GM23338 (cell line): ENCODE results near the gene MTHFD1. TPM values are rescaled to one million over a fixed set of nuclear protein-coding genes. Genes with fewer than 3 reads are reported as not detected.

Experiments
- polyA plus RNA-seq: library from polyadenylated mRNA; unstranded; fragments of >200 nt; fragmentation: Nextera tagmentation; extraction: Ambion mirVana; gene quantifications from 2 replicates; pipeline ENCODE4 v1.2.1, GENCODE V29; 2016
- small RNA-seq: library from RNA; depleted of rRNA; stranded (forward); fragments of <200 nt; gene quantifications from one replicate; pipeline ENCODE3, GENCODE V24; 2014; ENCODE audit warnings: low replicate concordance
- total RNA-seq: library from RNA; depleted of rRNA; stranded (reverse); fragments of >200 nt; shearing (Covaris generic); gene quantifications from 2 replicates; pipeline ENCODE4 v1.2.3, GENCODE V29; 2014; rRNA removed

The MTHFD1 gene
- total and polyA plus RNA-seq, 2 experiments from 2014 or later = 219 to 237 TPM

Small RNAs within 50 kb of the gene (small RNA-seq; reads per million reads assigned to genes)
- not detected for gene AL161756.2

Other genes with a start within 250 kb of the MTHFD1 start
- gene ESR2, start 94.0 kb upstream of the MTHFD1 start, total RNA-seq = 0.08 and 0.59 TPM in 2 replicates
- 0.35 and 0.58 TPM in 2 replicates for gene ESR2, start 94.0 kb upstream of the MTHFD1 start, polyA plus RNA-seq
- gene AKAP5, start 77.1 kb downstream of the MTHFD1 start, total RNA-seq = 3.2 and 3.4 TPM in 2 replicates
- gene AKAP5, start 77.1 kb downstream of the MTHFD1 start, polyA plus RNA-seq = 1.0 and 1.2 TPM in 2 replicates
- 8.0 and 8.9 TPM in 2 replicates for gene ZBTB25, start 115.5 kb downstream of the MTHFD1 start, total RNA-seq
- gene ZBTB25, start 115.5 kb downstream of the MTHFD1 start, polyA plus RNA-seq = 4.1 and 5.8 TPM in 2 replicates
- gene ZBTB1, start 116.4 kb downstream of the MTHFD1 start, total RNA-seq = 32.5 and 33.0 TPM in 2 replicates
- 10.3 and 11.2 TPM in 2 replicates for gene ZBTB1, start 116.4 kb downstream of the MTHFD1 start, polyA plus RNA-seq
- gene HSPA2, start 152.4 kb downstream of the MTHFD1 start, total RNA-seq = 114 and 130 TPM in 2 replicates
- 86.1 and 88.5 TPM in 2 replicates for gene HSPA2, start 152.4 kb downstream of the MTHFD1 start, polyA plus RNA-seq
- gene PPP1R36, start 161.6 kb downstream of the MTHFD1 start, total RNA-seq = 0.42 TPM in 1 of 2 replicates, not detected in the other
- 0.45 and 1.4 TPM in 2 replicates for gene PPP1R36, start 161.6 kb downstream of the MTHFD1 start, polyA plus RNA-seq